Activated B cell treated with CpG ODN at 0.5 μM for 24 hours (primary cell): ENCODE data around the gene FNBP1L. TPM values are rescaled to one million over a fixed set of nuclear protein-coding genes. Genes with fewer than 3 reads are reported as not detected.

Experiments used
- ATAC-seq: fragments of 200-7000 bp; cut with Tn5 transposase; one replicate; pipeline ENCODE4 v1.10.0; 2021; ENCODE audit warnings: low read depth, mild to moderate bottlenecking, moderate library complexity
- CTCF ChIA-PET: fragments of 350-600 bp; sonication (Branson Sonifier 250); formaldehyde crosslinking; loops from one replicate; lab custom pipeline; 2021; ENCODE audit warnings: antibody characterized with exemption; lab: Charles Lee
- POLR2A ChIA-PET: fragments of 350-600 bp; sonication (Branson Sonifier 250); formaldehyde crosslinking; loops from one replicate; lab custom pipeline; 2021; ENCODE audit warnings: antibody characterized with exemption; lab: Charles Lee
- DNase-seq: peaks from one replicate; pipeline ENCODE4 v3.0.0; 2022
- H3K27ac Mint-ChIP-seq: one replicate; pipeline ENCODE4 v1.8.0; 2020; ENCODE audit warnings: mixed read lengths
- H3K27me3 Mint-ChIP-seq: one replicate; pipeline ENCODE4 v1.8.0; 2021; ENCODE audit warnings: mixed read lengths
- H3K36me3 Mint-ChIP-seq: one replicate; pipeline ENCODE4 v1.8.0; 2021; ENCODE audit warnings: low read depth, mixed read lengths
- H3K4me1 Mint-ChIP-seq: one replicate; pipeline ENCODE4 v1.8.0; 2021; ENCODE audit warnings: mixed read lengths
- H3K4me3 Mint-ChIP-seq: one replicate; pipeline ENCODE4 v1.8.0; 2020; ENCODE audit warnings: mild to moderate bottlenecking, mixed read lengths
- H3K9me3 Mint-ChIP-seq: one replicate; pipeline ENCODE4 v1.8.0; 2020; ENCODE audit warnings: mixed read lengths
- CTCF ChIP-seq: fragments of 200-600 bp; IDR thresholded peaks from one replicate; pipeline ENCODE4 v1.8.0; 2022; ENCODE audit warnings: antibody characterized with exemption, mild to moderate bottlenecking
- intact Hi-C: fragments of 100-400 bp; cut with micrococcal nuclease; formaldehyde crosslinking; loops from one replicate; pipeline ENCODE4 v1.15.1; 2024
- total RNA-seq: library from RNA; stranded (reverse); gene quantifications from 2 replicates; pipeline ENCODE4 v1.2.3, GENCODE V29; 2022

FNBP1L gene
- total RNA-seq, 1 donor from 2014 or later = 3.3 TPM

- ChIA-PET POLR2A (interaction anchor here (0.9 kb wide), 1 partner anchor 10 kb away, joined by 3 read pairs; no protein-coding TSS in a partner anchor), CTCF (interaction anchor here (1.4 kb wide), 1 partner anchor 9 kb away, joined by 4 read pairs; no protein-coding TSS in a partner anchor)
- Mint-ChIP-seq H3K27ac (no peak overlapping the region), H3K4me1 (peaks cover 7% of the 10 kb centered on the region), H3K9me3 (no peaks in the 10 kb centered on the region), H3K36me3 (peaks cover 2% of the 10 kb centered on the region), H3K27me3 (peaks cover 9% of the 10 kb centered on the region), H3K4me3 (no peak overlapping the region)
- intact Hi-C loops = no loop called here
- DNase-seq (no peak), ATAC-seq (no peak)
- no peak for TF ChIP-seq CTCF
These were observed 4.5 kb upstream of the FNBP1L start for GRCh38 chr1:93443454-93443853.

- DNase-seq (no peak), ATAC-seq (no peak)
- intact Hi-C loops = loop anchor here (1.0 to 5.0 kb wide), 2 partner anchors 101 to 970 kb away; partner anchors contain the start of gene ABCD3
- Mint-ChIP-seq H3K27me3 (peaks cover 21% of the 10 kb centered on the region), H3K4me1 (peaks cover 25% of the 10 kb centered on the region), H3K27ac (no peak overlapping the region), H3K36me3 (peaks cover 3% of the 10 kb centered on the region), H3K9me3 (no peaks in the 10 kb centered on the region), H3K4me3 (peak overlapping the region; percentile 91)
- POLR2A ChIA-PET = interaction anchor here (1.8 to 2.9 kb wide), 2 partner anchors 101 to 399 kb away, joined by 5 to 15 read pairs; partner anchors contain the start of gene DR1
- CTCF ChIA-PET = interaction anchor here (0.6 to 1.6 kb wide), 6 partner anchors 143 to 588 kb away, joined by 3 to 5 read pairs (median 3); no protein-coding TSS in a partner anchor
- TF ChIP-seq CTCF = no peak
These were observed 974 bp upstream of the FNBP1L start for GRCh38 chr1:93446837-93447451.

GRCh38 chr1:93448292-93448982 is 519 bp downstream of the FNBP1L start:
- DNase-seq = peak; percentile 35

DNA sequence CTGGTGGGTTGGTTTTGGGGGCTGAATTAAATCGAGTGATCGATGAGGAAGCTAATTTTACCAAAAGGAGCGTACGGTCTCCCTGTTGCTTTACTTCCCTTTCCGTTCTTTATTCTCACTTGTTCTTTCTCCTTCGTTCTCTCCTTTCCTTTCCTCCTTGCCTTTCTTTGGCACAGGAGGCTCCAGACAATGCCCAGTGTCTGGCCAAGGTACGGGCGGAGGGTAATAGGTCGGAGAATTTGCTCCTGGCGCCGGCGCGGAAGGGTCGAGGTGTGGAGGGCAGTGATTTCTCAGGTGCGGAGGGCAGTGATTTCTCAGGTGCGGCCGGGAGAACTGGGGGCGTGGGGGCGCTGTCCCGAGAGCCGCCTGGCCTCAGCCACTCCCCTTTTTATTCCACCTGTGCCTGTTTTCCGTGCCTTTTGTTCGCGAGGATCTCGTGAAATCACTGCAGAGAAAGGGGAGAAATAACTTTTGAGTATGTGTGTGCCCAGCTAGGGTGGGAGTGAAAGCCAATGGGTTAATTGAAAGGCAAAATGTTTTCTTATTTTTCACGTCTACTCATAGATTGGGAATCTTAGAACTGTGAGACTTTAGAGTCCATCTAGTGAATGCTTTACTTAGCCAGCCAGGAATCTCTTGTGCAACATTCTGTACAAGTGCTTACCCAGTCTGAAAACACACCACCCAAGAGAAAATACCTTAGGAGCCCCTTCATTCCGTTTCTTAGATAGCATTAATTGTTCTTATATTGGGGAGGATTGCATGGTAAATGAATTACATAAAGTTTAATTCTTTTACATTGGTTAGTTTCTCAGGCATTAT is 1.3 kb downstream of the FNBP1L start:
- no peak for ATAC-seq
- CTCF ChIA-PET = no interaction called here
- Mint-ChIP-seq H3K4me3 (peak overlapping the region; percentile 96), H3K4me1 (peaks cover 25% of the 10 kb centered on the region), H3K36me3 (peaks cover 3% of the 10 kb centered on the region), H3K27me3 (peaks cover 23% of the 10 kb centered on the region), H3K9me3 (no peaks in the 10 kb centered on the region), H3K27ac (no peak overlapping the region)
- intact Hi-C loops = loop anchor here (1.0 to 5.0 kb wide), 3 partner anchors 11 to 968 kb away; partner anchors contain the start of gene ABCD3
- no peak for TF ChIP-seq CTCF
- no peak for DNase-seq
- POLR2A ChIA-PET = interaction anchor here (2.9 kb wide), 1 partner anchor 104 kb away, joined by 15 read pairs; the partner anchor contains the start of gene DR1

More at GRCh38 chr1:93448292-93448982, 519 bp downstream of the FNBP1L start:
- Mint-ChIP-seq H3K36me3 (peaks cover 3% of the 10 kb centered on the region), H3K27me3 (peaks cover 23% of the 10 kb centered on the region), H3K9me3 (no peaks in the 10 kb centered on the region), H3K4me1 (peaks cover 25% of the 10 kb centered on the region), H3K27ac (no peak overlapping the region), H3K4me3 (peak overlapping the region; percentile 96)
- no peak for TF ChIP-seq CTCF
- ChIA-PET POLR2A (interaction anchor here (2.9 kb wide), 1 partner anchor 103 kb away, joined by 15 read pairs; the partner anchor contains the start of gene DR1), CTCF (interaction anchor here (1.6 kb wide), 1 partner anchor 181 kb away, joined by 5 read pairs; no protein-coding TSS in a partner anchor)
- intact Hi-C loops = loop anchor here (1.0 to 5.0 kb wide), 3 partner anchors 10 to 969 kb away; partner anchors contain the start of gene ABCD3
- peak; percentile 42 for ATAC-seq
